ENCODE measurements around the gene NKX6-1. TPM values are rescaled to one million over a fixed set of nuclear protein-coding genes. Genes with fewer than 3 reads are reported as not detected.

NKX6-1 gene
- total and polyA plus RNA-seq, 4 donors = 0.02 to 0.20 (median 0.06) TPM; not detected in 1

- Histone ChIP-seq H3K27ac (ENCODE audit: low read depth in 1 of 2, low read length in 1 of 2) (no peak overlapping the region), H3K4me3 (no peak overlapping the region), H3K9ac (ENCODE audit: insufficient read depth in 1 of 2, low read length in 2 of 2) (no peak overlapping the region), H3K36me3 (ENCODE audit: control insufficient read depth in 4 of 4, insufficient read depth in 4 of 4, low read length in 4 of 4) (no peaks in the 10 kb centered on the region), H3K9me3 (ENCODE audit: control insufficient read depth in 4 of 4, insufficient read depth in 3 of 4, low read length in 3 of 4) (no peaks in the 10 kb centered on the region), H3K27me3 (ENCODE audit: control insufficient read depth in 3 of 3, insufficient read depth in 3 of 3, low read length in 2 of 3) (no peaks in the 10 kb centered on the region), H3K4me1 (ENCODE audit: control insufficient read depth in 5 of 5, insufficient read depth in 5 of 5, low read length in 5 of 5) (no peaks in the 10 kb centered on the region)
- 78 to 79% methylated on average over 4 of the region's 4 CpGs for WGBS, 2 donors
- no peak for TF ChIP-seq CTCF (IDR thresholded peaks at IDR 0.05; ENCODE audit: control extremely low read depth, extremely low read depth)
- ATAC-seq (ENCODE audit: insufficient read depth, low FRiP score) = no peak
- no peak for DNase-seq
Observed at GRCh38 chr4:84456157-84456556, 42.9 kb downstream of the NKX6-1 start.

GRCh38 chr4:84455697-84456096 lies 43.4 kb downstream of the NKX6-1 start:
- no peak for TF ChIP-seq CTCF (IDR thresholded peaks at IDR 0.05; ENCODE audit: control extremely low read depth, extremely low read depth)
- Histone ChIP-seq H3K36me3 (ENCODE audit: control insufficient read depth in 4 of 4, insufficient read depth in 4 of 4, low read length in 4 of 4) (no peaks in the 10 kb centered on the region), H3K27ac (ENCODE audit: low read depth in 1 of 2, low read length in 1 of 2) (no peak overlapping the region), H3K4me1 (ENCODE audit: control insufficient read depth in 5 of 5, insufficient read depth in 5 of 5, low read length in 5 of 5) (no peaks in the 10 kb centered on the region), H3K9me3 (ENCODE audit: control insufficient read depth in 4 of 4, insufficient read depth in 3 of 4, low read length in 3 of 4) (no peaks in the 10 kb centered on the region), H3K4me3 (no peak overlapping the region), H3K27me3 (ENCODE audit: control insufficient read depth in 3 of 3, insufficient read depth in 3 of 3, low read length in 2 of 3) (no peaks in the 10 kb centered on the region), H3K9ac (ENCODE audit: insufficient read depth in 1 of 2, low read length in 2 of 2) (no peak overlapping the region)
- DNase-seq = peak in 1 of 3 donors; percentile 7
- ATAC-seq (ENCODE audit: insufficient read depth, low FRiP score) = no peak
- whole genome bisulfite sequencing, 2 donors = 66 to 73% methylated on average over 3 of the region's 3 CpGs

GRCh38 chr4:84451546-84451945 lies 47.5 kb downstream of the NKX6-1 start:
- no peak for ATAC-seq (ENCODE audit: insufficient read depth, low FRiP score)

More at GRCh38 chr4:84451546-84451945, 47.5 kb downstream of the NKX6-1 start:
- 30 to 51% methylated on average over 3 of the region's 3 CpGs for WGBS, 2 donors
- Histone ChIP-seq H3K4me1 (ENCODE audit: control insufficient read depth in 5 of 5, insufficient read depth in 5 of 5, low read length in 5 of 5) (no peaks in the 10 kb centered on the region), H3K9me3 (ENCODE audit: control insufficient read depth in 4 of 4, insufficient read depth in 3 of 4, low read length in 3 of 4) (no peaks in the 10 kb centered on the region), H3K36me3 (ENCODE audit: control insufficient read depth in 4 of 4, insufficient read depth in 4 of 4, low read length in 4 of 4) (no peaks in the 10 kb centered on the region), H3K4me3 (no peak overlapping the region), H3K9ac (ENCODE audit: insufficient read depth in 1 of 2, low read length in 2 of 2) (no peak overlapping the region), H3K27me3 (ENCODE audit: control insufficient read depth in 3 of 3, insufficient read depth in 3 of 3, low read length in 2 of 3) (no peaks in the 10 kb centered on the region), H3K27ac (ENCODE audit: low read depth in 1 of 2, low read length in 1 of 2) (no peak overlapping the region)
- no peak for TF ChIP-seq CTCF (IDR thresholded peaks at IDR 0.05; ENCODE audit: control extremely low read depth, extremely low read depth)
- DNase-seq = peak in 2 of 3 donors; percentile 3 to 13

All from lung (tissue), 12 donors.